GM10248 (cell line): Measurements from ENCODE around the gene BRI3.

Source experiments
- CTCF ChIA-PET: fragments of 300-600 bp; sonication (Branson Sonifier 250); formaldehyde crosslinking; extraction: SDS; loops from one replicate; lab custom pipeline; 2021; ENCODE audit warnings: antibody characterized with exemption; lab: Yijun Ruan, JAX
- POLR2A ChIA-PET: fragments of 350-650 bp; sonication (Branson Sonifier 250); formaldehyde crosslinking; extraction: SDS; loops from one replicate; lab custom pipeline; 2020; ENCODE audit warnings: antibody characterized with exemption; lab: Yijun Ruan, JAX
- DNase-seq: peaks from one replicate; pipeline ENCODE4 v3.0.0; 2012; ENCODE audit errors: extremely low spot score
- CTCF ChIP-seq: IDR thresholded peaks from 2 replicates; pipeline ENCODE4 v1.5.1; 2012; ENCODE audit warnings: mild to moderate bottlenecking, low read depth; ENCODE audit errors: extremely low read depth, missing control alignments, control extremely low read depth

Gene BRI3

GRCh38 chr7:98257701-98258100 is 23.8 kb upstream of the BRI3 start:
- POLR2A ChIA-PET, result no interaction called here
- TF ChIP-seq CTCF, result no peak
- no peak for DNase-seq
- CTCF ChIA-PET, result interaction anchor here (1.1 to 1.5 kb wide), 2 partner anchors 10 to 23 kb away, joined by 3 read pairs; no protein-coding TSS in a partner anchor

DNA sequence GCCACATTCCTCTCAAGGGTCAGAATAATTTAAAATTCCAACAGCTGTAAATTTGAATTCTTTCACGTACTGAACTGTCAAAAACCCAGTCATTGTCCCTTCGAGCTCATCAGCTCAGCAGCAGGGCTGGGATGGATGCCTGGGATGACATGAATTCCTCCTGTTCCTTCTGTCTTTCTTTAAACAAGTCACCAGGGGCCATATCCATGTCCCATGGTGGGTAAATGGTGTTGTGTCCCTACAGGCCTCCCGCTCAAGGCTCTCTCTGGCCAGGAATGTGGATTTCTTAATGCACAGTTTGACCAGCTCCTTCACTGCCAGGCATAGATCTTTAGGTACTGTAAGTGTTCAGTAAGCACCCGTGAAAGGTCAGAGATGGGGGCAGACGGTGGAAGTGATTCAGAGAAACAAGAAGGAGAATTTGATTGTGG is 15.6 kb upstream of the BRI3 start:
- no peak for DNase-seq
- ChIA-PET POLR2A (interaction anchor here (0.6 kb wide), 1 partner anchor 15 kb away, joined by 3 read pairs; no protein-coding TSS in a partner anchor), CTCF (interaction anchor here (3.5 kb wide), 1 partner anchor 15 kb away, joined by 13 read pairs; the partner anchor contains the start of gene TECPR1)
- no peak for TF ChIP-seq CTCF

DNA sequence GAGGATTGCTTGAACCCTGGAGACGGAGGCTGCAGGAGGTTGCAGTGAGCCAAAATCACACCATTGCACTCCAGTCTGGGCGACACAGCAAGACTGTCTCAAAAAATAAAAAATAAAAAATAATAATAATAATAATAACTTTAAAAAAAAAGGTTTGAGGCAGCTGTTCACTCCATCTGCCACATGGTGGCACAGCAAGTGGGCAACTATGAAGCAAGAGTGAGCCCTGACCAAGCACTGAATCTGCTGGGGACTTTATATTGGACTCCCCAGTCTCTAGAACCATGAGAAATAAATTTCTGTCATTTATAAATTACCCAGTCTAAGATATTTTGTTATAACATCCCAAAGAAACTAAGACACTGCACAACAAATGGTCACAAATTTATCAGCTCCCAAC is 14.6 kb upstream of the BRI3 start:
- ChIA-PET CTCF (interaction anchor here (1.0 to 3.5 kb wide), 5 partner anchors 8 to 16 kb away, joined by 3 to 13 read pairs (median 3); partner anchors contain the start of gene TECPR1), POLR2A (interaction anchor here (0.6 to 0.7 kb wide), 2 partner anchors 128 to 610 kb away, joined by 3 read pairs; no protein-coding TSS in a partner anchor)
- DNase-seq, result no peak
- TF ChIP-seq CTCF, result no peak

DNA sequence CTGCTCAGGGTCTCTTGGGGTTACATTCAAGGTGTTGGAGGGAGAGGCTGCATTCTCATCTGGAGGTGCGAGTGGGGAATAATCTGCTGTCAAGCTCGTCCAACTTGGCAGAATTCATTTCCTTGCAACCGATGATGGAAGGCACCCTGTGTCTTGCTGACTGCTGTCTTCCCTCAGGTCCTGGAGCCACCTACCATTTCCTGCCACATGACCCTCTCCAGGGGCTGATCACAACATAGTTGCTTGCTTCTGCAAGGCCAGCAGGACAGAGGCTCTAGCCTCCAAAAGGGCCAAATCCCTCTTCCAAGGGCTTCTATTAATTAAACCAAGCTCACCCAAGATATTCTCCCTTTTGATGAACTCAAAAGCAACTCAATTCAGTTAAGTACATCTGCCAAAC is 14.2 kb upstream of the BRI3 start:
- no peak for TF ChIP-seq CTCF
- CTCF ChIA-PET, result interaction anchor here (0.8 to 3.5 kb wide), 6 partner anchors 9 to 154 kb away, joined by 3 to 13 read pairs (median 3); partner anchors contain the start of gene TECPR1
- no peak for DNase-seq
- POLR2A ChIA-PET, result no interaction called here

- CTCF ChIA-PET, result interaction anchor here (1.4 kb wide), 1 partner anchor 9 kb away, joined by 3 read pairs; no protein-coding TSS in a partner anchor
- DNase-seq, result no peak
- TF ChIP-seq CTCF, result no peak
- POLR2A ChIA-PET, result no interaction called here
Observed at GRCh38 chr7:98276241-98276761, 5.2 kb upstream of the BRI3 start.

GRCh38 chr7:98278408-98278807 is 3.1 kb upstream of the BRI3 start:
- POLR2A ChIA-PET, result no interaction called here
- CTCF ChIA-PET, result no interaction called here
- no peak for TF ChIP-seq CTCF
- no peak for DNase-seq
